Pons (tissue), 1 donor: Measurements from ENCODE around the gene RSPO3.
"Not testable (repeated sequence)": the region's sequence is repeated elsewhere in the genome, so short reads cannot be mapped to it uniquely, and the experiment has no call there.

ENCODE experiments used
- DNase-seq: peaks from one replicate; pipeline ENCODE4 v3.0.0-alpha.2; 2016; ENCODE audit warnings: low spot score

RSPO3 gene

DNA sequence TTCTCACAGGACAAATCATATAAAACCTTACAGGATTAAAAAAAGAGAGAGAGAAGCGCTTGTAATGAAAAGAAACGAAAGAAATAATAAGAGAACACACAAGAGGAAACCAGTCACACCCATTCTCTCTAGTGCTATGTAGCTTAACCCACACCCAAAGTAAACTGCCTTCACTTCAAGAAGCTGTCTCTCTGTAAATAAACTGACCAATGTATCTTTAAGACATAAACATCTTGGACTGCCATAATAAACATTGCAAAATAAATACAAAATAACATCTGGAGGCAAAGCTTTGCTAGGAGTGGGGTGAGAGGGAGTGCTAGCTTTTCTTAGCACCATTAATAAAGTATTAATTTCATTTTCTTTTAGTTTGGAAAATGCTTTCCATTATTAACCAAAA, 86.6 kb downstream of the RSPO3 start:
- DNase-seq = no peak

DNA sequence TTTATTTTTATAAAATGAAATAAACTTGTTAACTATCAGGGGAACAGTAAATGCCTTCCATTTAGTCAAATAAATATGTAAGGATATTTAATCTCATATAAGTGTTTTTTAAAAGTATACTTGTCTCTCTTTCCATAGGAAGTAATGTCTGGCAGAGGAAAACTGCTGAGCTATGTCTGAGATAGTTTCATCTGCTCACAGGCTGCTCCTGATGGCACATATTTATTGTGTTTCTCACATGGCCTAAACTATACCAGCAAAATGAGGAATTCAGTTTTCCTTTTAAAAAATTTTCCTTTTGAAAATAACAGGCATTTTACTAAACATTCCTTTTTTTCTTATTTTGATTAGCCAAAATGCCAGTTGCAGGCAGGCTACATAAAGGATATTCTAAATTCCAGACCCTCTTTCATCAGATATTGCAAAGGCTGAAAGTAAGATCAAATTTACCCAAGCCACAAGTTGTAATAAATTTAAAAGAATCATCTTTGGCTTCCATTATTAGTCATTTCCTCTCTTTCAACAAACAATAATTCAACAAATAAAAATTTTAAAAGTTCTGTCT, 88.1 kb downstream of the RSPO3 start:
- DNase-seq = no peak

DNA sequence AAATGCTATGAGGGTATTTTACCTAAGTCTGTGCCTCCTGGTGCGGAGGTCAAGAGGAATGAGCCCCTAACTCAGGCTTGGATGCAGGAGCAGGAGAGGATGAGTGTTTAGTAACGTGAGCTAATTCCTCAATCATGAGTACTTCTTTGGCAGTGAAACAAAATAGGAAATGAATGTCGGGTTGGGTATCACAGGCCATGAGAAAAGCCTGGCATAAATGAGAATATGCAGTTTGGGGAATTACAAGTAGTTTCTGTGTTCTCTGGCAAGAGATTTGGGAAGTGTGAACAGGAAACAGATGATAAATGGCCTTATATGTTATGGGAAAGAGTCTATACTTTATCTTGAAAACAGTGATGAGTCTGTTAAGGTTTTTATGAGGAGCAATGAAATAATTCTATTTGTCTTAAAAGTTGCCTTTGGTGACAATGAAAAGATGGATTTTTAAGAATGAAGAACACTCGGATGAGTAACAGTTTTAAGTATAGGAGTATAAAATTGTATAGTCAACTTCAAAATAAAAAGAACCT, 89.2 kb downstream of the RSPO3 start:
- no peak for DNase-seq

DNA sequence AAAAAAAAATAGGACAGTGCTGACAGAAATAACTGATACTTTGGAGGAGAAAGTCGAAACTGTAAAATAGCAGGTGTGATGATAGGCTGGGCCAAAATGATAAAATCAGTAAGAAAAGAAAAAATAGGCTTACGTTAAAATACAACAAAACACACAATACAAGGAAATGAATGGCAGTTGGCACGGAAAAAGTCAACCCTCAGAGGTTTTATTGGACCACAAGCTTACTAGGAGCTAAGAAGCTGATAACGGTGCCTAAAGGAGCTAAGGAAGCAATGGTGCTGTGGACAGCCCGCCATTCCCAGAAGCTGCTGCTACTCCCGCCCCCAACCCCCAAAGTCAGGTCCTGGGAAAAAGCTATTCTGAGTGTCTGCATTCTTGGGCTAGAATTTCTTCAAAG, 92.3 kb downstream of the RSPO3 start:
- DNase-seq = no peak

DNA sequence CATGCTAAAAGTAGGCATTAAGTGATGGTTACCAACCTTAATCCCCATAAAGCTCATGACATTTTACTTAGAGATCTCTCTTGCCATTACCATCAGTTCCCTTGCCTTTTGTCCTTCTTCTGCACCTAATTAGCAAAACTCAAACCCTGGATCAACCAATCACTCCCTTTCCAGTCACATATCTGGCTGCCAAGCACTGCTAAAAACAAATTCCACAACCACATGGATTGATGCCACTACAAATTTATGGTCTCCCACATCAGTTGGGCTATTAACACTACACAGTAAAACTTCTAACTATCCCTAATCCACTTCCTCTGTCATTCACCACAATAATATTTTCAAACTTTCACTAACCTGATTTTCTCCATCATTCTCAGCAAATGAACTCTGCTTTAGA, 93.9 kb downstream of the RSPO3 start:
- no peak for DNase-seq

DNA sequence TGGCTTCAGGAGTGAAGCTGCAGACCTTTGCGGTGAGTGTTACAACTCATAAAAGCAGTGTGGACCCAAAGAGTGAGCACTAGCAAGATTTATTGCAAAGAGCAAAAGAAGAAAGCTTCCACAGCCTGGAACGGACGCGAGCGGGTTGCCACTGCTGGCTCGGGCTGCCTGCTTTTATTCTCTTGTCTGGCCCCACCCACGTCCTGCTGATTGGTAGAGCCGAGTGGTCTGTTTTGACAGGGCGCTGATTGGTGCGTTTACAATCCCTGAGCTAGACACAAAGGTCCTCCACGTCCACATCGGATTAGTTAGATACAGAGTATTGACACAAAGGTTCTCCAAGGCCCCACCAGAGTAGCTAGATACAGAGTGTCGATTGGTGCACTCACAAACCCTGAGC, 95.6 kb downstream of the RSPO3 start:
- not testable (repeated sequence) for DNase-seq

DNA sequence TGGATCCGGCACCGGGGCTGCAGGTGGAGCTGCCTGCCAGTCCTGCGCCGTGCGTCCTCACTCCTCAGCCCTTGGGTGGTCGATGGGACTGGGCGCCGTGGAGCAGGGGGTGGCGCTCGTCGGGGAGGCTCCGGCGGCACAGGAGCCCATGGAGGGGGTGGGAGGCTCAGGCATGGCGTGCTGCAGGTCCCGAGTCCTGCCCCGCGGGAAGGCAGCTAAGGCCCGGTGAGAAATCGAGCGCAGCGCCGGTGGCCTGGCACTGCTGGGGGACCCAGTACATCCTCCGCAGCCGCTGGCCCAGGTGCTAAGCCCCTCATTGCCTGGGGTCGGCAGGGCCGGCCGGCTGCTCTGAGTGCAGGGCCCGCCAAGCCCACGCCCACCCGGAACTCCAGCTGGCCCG, 96.1 kb downstream of the RSPO3 start:
- not testable (repeated sequence) for DNase-seq

DNA sequence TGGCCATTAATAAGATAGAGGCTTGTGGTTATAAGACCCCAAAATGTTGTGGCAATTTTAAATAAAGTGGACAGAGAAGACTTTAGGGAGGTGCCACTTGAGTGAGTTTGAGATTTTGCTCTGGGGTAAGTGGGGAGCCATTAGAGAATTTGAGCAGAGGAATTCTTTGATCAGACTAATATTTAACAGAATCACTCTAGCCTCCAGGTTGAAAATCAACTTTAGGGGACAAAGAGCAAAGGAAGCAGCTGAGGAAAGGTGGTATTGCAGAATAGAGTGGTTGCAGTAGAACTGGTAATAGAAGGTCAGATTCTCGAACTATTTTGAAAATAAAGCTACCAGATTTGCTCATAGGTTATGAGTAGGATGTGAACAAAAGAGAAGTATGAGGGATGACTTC, 97.5 kb downstream of the RSPO3 start:
- DNase-seq = no peak

DNA sequence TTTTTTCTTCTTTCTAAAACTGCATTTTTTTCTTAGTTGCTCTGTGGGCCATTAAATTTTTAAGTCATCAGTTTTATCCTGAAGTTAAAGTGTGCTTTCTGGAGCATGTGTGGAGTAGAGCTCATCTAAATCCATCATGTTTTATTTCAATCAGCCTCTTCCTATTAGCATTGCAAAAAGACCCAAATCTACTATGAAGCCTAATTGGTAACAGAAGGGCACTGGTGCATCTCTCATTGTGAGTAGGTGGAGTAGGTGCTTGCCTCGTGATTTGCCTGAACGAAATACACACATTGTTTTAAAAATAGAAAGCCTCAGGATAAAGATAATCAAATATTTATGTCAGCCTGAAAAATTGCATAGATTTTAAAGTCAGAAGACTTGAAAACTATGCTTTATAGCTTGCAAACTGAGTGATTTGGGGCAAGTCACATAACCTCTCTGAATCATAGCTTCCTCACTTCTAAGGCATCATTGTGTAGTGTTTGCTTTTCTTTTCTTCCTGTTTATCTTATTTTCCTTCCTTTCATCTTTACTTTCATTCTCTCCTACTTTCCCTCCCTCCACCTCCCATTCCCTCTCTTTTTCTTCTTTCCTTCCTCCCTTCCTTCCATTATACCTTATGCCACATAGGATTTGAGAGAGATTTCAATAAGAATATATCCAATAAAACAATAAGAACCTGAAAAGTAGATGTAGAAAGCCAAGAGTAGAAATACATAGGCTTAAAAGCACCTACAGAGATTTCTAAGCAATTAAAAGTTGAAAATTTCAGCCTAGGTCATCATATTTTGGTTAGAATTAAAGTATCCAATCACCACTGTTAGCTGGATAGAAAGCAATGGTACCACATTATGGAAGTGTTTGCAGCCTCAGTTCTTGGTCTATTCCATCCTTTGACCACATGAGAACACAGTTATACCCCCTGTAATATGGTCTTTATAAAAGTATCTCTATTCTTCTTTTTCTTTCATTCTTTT, 98.6 kb downstream of the RSPO3 start:
- no peak for DNase-seq

DNA sequence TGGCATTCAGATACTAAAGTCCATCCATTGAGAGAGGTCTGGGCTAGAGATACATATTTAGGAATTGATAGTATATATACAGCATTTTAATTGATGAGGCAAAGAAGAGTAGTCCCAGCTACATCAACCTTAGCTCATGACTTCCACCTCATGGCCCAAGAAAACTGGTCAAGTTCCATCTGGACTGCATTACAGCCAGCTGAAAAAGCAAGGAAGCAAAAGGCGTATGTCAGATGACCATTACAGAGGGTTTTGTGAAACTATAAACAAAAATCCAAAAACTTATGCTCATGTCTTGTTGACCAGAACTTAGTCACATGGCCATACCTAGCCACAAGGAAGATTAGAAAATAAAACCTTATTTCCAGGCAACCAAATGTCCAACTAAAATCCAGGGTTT, 101.4 kb downstream of the RSPO3 start:
- no peak for DNase-seq

DNA sequence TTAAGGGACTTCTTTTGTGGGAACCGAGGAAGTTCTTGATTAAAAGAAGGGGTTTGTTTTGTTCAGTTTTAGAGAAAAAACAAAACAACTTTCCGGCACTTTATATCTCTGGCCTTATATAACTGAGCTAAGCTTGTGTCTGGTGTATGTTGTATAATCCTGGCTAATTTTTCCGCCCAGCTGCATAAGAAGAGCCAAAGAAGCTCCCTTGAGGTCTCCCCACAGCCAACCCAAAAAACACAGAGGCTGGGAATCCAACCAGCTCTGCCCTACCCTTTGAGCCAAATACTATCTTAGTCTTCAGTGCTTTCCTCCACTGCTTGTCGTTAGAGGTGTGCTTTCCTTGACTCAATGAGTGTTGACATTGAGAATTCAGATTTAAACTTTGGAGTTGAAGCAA, 102.7 kb downstream of the RSPO3 start:
- DNase-seq = no peak

DNA sequence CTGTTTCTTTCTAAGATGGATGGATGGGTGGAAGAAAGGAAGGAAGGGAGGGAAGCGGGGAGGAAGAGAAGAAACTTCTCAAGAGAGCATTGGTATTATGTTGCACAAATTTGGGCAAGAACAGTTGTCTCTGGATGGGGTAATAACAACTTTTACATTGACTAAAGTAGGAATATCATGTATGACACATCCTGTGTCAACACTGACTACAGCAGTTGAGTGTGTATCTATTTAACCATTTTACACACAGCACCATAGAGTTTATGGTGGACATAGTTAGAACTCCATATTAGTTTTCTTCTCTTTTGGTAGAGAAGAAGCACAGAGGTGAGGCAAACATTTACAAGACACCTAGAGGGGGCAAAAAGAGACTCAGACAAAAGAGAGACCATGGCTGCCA, 103.9 kb downstream of the RSPO3 start:
- no peak for DNase-seq

DNA sequence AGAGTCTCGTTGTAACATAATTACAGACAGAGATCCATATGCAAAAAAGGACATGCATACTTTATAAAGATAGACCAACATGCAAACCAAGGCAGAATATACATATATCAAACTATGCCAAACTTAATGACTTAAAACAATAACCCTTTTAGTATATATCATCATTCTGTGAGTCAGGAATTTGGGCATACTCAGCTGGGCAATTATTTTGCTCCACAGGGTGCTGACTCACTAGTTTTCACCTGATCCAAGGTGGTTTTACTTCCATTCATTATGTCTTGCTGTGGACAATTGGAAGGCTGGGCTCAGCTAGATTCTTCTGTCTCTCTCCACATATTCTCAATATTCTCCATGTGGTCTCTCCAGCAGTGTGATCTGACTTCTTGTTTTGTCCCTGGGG, 107.0 kb downstream of the RSPO3 start:
- no peak for DNase-seq

DNA sequence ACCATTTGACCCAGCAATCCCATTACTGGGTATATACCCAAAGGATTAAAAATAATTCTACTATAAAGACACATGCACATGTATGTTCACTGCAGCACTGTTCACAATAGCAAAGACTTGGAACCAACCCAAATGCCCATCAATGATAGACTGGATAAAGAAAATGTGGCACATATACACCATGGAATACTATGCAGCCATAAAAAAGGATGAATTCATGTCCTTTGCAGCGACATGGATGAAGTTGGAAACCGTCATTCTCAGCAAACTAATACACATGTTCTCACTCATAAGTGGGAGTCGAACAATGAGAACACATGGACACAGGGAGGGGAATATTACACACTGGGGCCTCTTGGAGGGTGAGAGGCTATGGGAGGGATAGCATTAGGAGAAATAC, 115.3 kb downstream of the RSPO3 start:
- not testable (repeated sequence) for DNase-seq

DNA sequence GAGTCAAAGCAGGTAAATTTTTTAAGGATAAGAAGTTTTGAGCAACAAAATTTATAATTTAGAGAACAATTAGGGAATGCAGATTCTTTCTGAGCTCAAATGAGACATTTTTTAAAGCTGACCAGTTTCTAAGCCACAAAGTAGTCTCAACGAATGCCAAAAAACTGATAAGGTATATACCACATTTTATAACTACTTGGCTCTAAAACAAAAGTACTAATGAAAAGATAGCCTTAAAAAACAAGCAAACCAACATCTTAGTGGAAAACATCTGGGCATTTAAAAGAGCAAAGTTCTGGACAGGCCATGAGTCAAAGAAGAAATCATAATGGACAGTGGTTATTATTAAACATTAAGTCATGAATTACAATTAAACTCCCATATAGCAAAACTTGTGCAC, 125.0 kb downstream of the RSPO3 start:
- no peak for DNase-seq
